ENCODE measurements around the gene FBXO31.

Gene FBXO31

DNA sequence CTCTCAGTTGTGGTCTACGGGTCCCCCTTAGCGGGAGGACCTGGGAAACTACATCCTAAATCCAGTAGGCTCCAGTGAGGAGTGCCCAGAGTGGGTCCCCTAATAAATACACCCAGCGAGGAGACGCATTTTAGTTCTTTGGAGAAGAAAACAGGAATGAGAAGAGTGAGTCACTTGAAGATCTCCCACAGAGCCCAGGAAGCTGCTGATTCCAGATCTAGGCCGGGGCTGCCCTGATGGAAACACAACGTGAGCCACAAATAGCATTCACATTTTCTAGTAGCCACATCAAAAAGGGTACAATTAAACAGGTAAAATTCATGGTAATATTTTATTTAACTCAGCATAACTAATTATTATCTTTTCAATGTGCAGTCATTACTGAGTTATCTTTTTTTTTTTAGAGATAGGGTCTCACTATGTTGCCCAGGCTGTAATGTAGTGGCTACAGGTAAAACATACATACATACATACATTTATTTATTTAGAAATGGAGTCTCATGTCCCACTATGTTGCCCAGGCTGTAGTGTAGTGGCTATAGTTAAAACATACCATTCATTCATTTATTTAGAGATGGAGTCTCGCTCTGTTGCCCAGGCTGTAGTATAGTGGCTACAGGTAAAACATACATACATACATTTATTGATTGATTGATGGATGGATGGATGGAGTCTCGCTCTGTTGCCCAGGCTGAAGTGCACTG, 21.5 kb downstream of the FBXO31 start:
- Histone ChIP-seq H3K27me3 (ENCODE audit: insufficient read depth, poor library complexity, severe bottlenecking) (no peaks in the 10 kb centered on the region), H3K36me3 (ENCODE audit: low read depth) (peaks cover 51% of the 10 kb centered on the region), H3K9me3 (ENCODE audit: severe bottlenecking) (no peaks in the 10 kb centered on the region), H3K27ac (ENCODE audit: poor library complexity, severe bottlenecking) (no peak overlapping the region), H3K4me1 (ENCODE audit: insufficient read depth, poor library complexity, severe bottlenecking) (no peaks in the 10 kb centered on the region), H3K4me3 (ENCODE audit: severe bottlenecking) (no peak overlapping the region)
- DNase-seq (ENCODE audit: low spot score) (no peak), ATAC-seq (ENCODE audit: low read depth) (no peak)
- TF ChIP-seq, protein P1, sequence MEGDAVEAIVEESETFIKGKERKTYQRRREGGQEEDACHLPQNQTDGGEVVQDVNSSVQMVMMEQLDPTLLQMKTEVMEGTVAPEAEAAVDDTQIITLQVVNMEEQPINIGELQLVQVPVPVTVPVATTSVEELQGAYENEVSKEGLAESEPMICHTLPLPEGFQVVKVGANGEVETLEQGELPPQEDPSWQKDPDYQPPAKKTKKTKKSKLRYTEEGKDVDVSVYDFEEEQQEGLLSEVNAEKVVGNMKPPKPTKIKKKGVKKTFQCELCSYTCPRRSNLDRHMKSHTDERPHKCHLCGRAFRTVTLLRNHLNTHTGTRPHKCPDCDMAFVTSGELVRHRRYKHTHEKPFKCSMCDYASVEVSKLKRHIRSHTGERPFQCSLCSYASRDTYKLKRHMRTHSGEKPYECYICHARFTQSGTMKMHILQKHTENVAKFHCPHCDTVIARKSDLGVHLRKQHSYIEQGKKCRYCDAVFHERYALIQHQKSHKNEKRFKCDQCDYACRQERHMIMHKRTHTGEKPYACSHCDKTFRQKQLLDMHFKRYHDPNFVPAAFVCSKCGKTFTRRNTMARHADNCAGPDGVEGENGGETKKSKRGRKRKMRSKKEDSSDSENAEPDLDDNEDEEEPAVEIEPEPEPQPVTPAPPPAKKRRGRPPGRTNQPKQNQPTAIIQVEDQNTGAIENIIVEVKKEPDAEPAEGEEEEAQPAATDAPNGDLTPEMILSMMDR (IDR thresholded peaks at IDR 0.05; ENCODE audit: poor library complexity, severe bottlenecking), result no peak

GRCh38 chr16:87360862-87361610, 22.5 kb downstream of the FBXO31 start:
- TF ChIP-seq, protein P1 (IDR thresholded peaks at IDR 0.05; ENCODE audit: poor library complexity, severe bottlenecking), result no peak
- no peak for DNase-seq (ENCODE audit: low spot score)
- Histone ChIP-seq H3K36me3 (ENCODE audit: low read depth) (peaks cover 45% of the 10 kb centered on the region), H3K27ac (ENCODE audit: poor library complexity, severe bottlenecking) (no peak overlapping the region), H3K27me3 (ENCODE audit: insufficient read depth, poor library complexity, severe bottlenecking) (no peaks in the 10 kb centered on the region), H3K4me1 (ENCODE audit: insufficient read depth, poor library complexity, severe bottlenecking) (no peaks in the 10 kb centered on the region), H3K9me3 (ENCODE audit: severe bottlenecking) (no peaks in the 10 kb centered on the region), H3K4me3 (ENCODE audit: severe bottlenecking) (no peak overlapping the region)
- ATAC-seq (ENCODE audit: low read depth), result no peak

- TF ChIP-seq, protein P1 (IDR thresholded peaks at IDR 0.05; ENCODE audit: poor library complexity, severe bottlenecking), result no peak
These were observed 24.5 kb downstream of the FBXO31 start for GRCh38 chr16:87359121-87359520.

DNA sequence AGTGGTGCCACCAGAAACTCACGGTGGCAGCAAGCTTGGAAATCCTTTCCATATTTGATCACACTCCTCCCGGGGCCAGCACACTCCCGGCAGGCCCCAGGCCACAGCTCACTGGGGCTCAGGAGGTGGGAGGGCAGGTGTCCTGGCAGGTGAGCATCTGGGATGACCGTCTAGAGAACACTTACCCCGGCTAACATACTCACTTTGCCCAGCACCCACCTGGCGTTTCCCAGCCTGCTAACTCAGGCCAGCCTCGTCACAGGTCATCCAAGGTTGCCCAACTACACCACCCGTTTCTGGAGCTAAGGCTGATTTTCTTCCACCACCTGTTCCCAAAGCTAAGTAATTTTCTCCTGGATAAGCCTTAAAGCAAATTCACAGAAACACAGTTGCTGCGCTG, 24.9 kb downstream of the FBXO31 start:
- no peak overlapping the region for H3K4me3 ChIP-seq (ENCODE audit: severe bottlenecking)
- TF ChIP-seq, protein P1 (IDR thresholded peaks at IDR 0.05; ENCODE audit: poor library complexity, severe bottlenecking), result no peak
- ATAC-seq (ENCODE audit: low read depth), result no peak
- peaks cover 43% of the 10 kb centered on the region for H3K36me3 ChIP-seq (ENCODE audit: low read depth)
- DNase-seq (ENCODE audit: low spot score), result no peak
- H3K9me3 ChIP-seq (ENCODE audit: severe bottlenecking), result no peaks in the 10 kb centered on the region
- H3K4me1 ChIP-seq (ENCODE audit: insufficient read depth, poor library complexity, severe bottlenecking), result no peaks in the 10 kb centered on the region
- H3K27ac ChIP-seq (ENCODE audit: poor library complexity, severe bottlenecking), result no peak overlapping the region
- H3K27me3 ChIP-seq (ENCODE audit: insufficient read depth, poor library complexity, severe bottlenecking), result no peaks in the 10 kb centered on the region

More at GRCh38 chr16:87359121-87359520, 24.5 kb downstream of the FBXO31 start:
- Histone ChIP-seq H3K4me3 (ENCODE audit: severe bottlenecking) (no peak overlapping the region), H3K4me1 (ENCODE audit: insufficient read depth, poor library complexity, severe bottlenecking) (no peaks in the 10 kb centered on the region), H3K27ac (ENCODE audit: poor library complexity, severe bottlenecking) (no peak overlapping the region), H3K27me3 (ENCODE audit: insufficient read depth, poor library complexity, severe bottlenecking) (no peaks in the 10 kb centered on the region), H3K9me3 (ENCODE audit: severe bottlenecking) (no peaks in the 10 kb centered on the region), H3K36me3 (ENCODE audit: low read depth) (peaks cover 43% of the 10 kb centered on the region)
- DNase-seq (ENCODE audit: low spot score) (no peak), ATAC-seq (ENCODE audit: low read depth) (no peak)

DNA sequence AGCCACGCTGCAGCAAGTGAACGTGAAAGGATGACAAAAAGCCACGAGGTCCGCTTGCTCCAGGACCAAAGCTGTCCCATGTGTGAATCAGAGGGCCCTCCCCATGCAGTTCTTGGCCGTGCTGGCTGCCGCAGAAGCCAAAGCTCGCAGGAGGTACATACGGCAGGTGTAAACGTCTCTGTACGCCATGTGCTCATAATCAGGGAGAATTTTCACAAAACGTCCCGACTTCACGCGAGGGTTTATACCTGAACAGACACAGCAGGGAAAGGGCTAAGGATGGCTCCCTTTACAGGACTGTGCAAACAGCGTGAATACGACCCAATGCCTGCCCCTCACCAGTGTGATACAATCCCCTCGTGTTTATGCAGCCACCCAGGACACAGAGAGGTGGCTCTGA, 25.3 kb downstream of the FBXO31 start:
- Histone ChIP-seq H3K4me1 (ENCODE audit: insufficient read depth, poor library complexity, severe bottlenecking) (no peaks in the 10 kb centered on the region), H3K9me3 (ENCODE audit: severe bottlenecking) (no peaks in the 10 kb centered on the region), H3K4me3 (ENCODE audit: severe bottlenecking) (no peak overlapping the region), H3K27ac (ENCODE audit: poor library complexity, severe bottlenecking) (no peak overlapping the region), H3K27me3 (ENCODE audit: insufficient read depth, poor library complexity, severe bottlenecking) (no peaks in the 10 kb centered on the region), H3K36me3 (ENCODE audit: low read depth) (peaks cover 43% of the 10 kb centered on the region)
- DNase-seq (ENCODE audit: low spot score), result no peak
- TF ChIP-seq, protein P1 (IDR thresholded peaks at IDR 0.05; ENCODE audit: poor library complexity, severe bottlenecking), result no peak
- no peak for ATAC-seq (ENCODE audit: low read depth)
